Smooth muscle cell (in vitro differentiated cells): ENCODE measurements around the gene BICD1. TPM values are rescaled to one million over a fixed set of nuclear protein-coding genes. Genes with fewer than 3 reads are reported as not detected.
"Not testable (repeated sequence)": the region's sequence is repeated elsewhere in the genome, so short reads cannot be mapped to it uniquely, and the experiment has no call there.

ENCODE experiments used
- DNase-seq: peaks from one replicate; lab custom pipeline; 2025; ENCODE audit not compliant: unreplicated experiment; lab: John Stamatoyannopoulos, UW
- H2AFZ ChIP-seq: fragments of 200-600 bp; sonication (generic); 2 replicates; pipeline ENCODE4 v1.6.0; 2016; ENCODE audit warnings: antibody characterized with exemption, low read depth, mild to moderate bottlenecking
- H3F3A ChIP-seq: fragments of 200-600 bp; sonication (generic); 2 replicates; pipeline ENCODE4 v1.6.0; 2017; ENCODE audit warnings: antibody characterized with exemption, low read depth
- H3K27ac ChIP-seq: fragments of 200-600 bp; sonication (generic); 2 replicates; pipeline ENCODE4 v1.5.1; 2016; ENCODE audit warnings: low read depth, mild to moderate bottlenecking
- H3K27me3 ChIP-seq: fragments of 200-600 bp; sonication (generic); 2 replicates; pipeline ENCODE4 v1.6.1; 2016; ENCODE audit warnings: low read depth, mild to moderate bottlenecking
- H3K36me3 ChIP-seq: fragments of 200-600 bp; sonication (generic); 2 replicates; pipeline ENCODE4 v1.5.1; 2016; ENCODE audit warnings: low read depth
- H3K4me1 ChIP-seq: fragments of 200-600 bp; sonication (generic); 2 replicates; pipeline ENCODE4 v1.5.1; 2016; ENCODE audit warnings: low read depth
- H3K4me2 ChIP-seq: fragments of 200-600 bp; sonication (generic); 2 replicates; pipeline ENCODE4 v1.6.0; 2016; ENCODE audit warnings: mild to moderate bottlenecking
- H3K4me3 ChIP-seq: fragments of 200-600 bp; sonication (generic); 2 replicates; pipeline ENCODE4 v1.5.1; 2016; ENCODE audit warnings: mild to moderate bottlenecking
- H3K79me2 ChIP-seq: fragments of 200-600 bp; sonication (generic); 2 replicates; pipeline ENCODE4 v1.6.0; 2016; ENCODE audit warnings: low read depth, mild to moderate bottlenecking
- H3K9ac ChIP-seq: fragments of 200-600 bp; sonication (generic); 2 replicates; pipeline ENCODE4 v1.6.0; 2016; ENCODE audit warnings: low read depth
- H3K9me3 ChIP-seq: fragments of 200-600 bp; sonication (generic); replicated peaks from 2 replicates; pipeline ENCODE4 v1.5.1; 2016; ENCODE audit warnings: low read depth
- H4K20me1 ChIP-seq: fragments of 200-600 bp; sonication (generic); 2 replicates; pipeline ENCODE4 v1.6.0; 2016; ENCODE audit warnings: low read depth
- WGBS: methylation state at CpG from one replicate; pipeline ENCODE4 v1.1.7; 2016; ENCODE audit warnings: low lambda C conversion rate; 5-methylcytosine and 5-hydroxymethylcytosine counted together
- polyA plus RNA-seq: library from polyadenylated mRNA; unstranded; fragments of >200 nt; fragmentation: Nextera tagmentation; extraction: Ambion mirVana; gene quantifications from 2 replicates; pipeline ENCODE4 v1.2.1, GENCODE V29; 2016
- total RNA-seq: library from RNA; depleted of rRNA; stranded (reverse); fragments of >200 nt; gene quantifications from 2 replicates; pipeline ENCODE4 v1.2.3, GENCODE V29; 2014
- TF ChIP-seq, protein P1 (sequence below): fragments of 200-600 bp; sonication (generic); IDR thresholded peaks from 2 replicates; pipeline ENCODE4 v1.5.1; 2017; ENCODE audit warnings: borderline replicate concordance, mild to moderate bottlenecking, antibody characterized with exemption; ENCODE audit not compliant: insufficient read depth, poor library complexity, severe bottlenecking

The BICD1 gene
- total and polyA plus RNA-seq, 2 experiments from 2014 or later = 6.5 to 11.5 TPM

DNA sequence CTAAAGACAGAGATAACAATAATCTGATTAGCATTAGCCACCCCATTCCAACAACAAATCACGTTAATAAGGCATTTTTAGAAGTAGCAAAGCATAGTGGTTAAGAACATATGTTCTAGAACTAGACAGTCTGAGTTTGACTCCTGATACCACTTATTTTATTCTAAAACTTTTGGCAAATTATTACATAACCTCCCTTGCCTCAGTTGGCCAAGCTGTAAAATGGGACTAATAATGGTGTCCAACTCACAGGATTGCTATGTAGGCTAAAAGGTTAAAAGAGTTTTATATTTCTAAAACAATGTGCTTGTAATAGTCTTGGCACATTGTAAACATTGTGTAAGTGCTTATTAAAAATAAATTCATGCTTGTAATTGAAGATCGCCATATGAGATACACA lies 168.0 kb downstream of the BICD1 start:
- no peak overlapping the region for H2AFZ ChIP-seq
- no peaks in the 10 kb centered on the region for H3K27me3 ChIP-seq
- TF ChIP-seq, protein P1, sequence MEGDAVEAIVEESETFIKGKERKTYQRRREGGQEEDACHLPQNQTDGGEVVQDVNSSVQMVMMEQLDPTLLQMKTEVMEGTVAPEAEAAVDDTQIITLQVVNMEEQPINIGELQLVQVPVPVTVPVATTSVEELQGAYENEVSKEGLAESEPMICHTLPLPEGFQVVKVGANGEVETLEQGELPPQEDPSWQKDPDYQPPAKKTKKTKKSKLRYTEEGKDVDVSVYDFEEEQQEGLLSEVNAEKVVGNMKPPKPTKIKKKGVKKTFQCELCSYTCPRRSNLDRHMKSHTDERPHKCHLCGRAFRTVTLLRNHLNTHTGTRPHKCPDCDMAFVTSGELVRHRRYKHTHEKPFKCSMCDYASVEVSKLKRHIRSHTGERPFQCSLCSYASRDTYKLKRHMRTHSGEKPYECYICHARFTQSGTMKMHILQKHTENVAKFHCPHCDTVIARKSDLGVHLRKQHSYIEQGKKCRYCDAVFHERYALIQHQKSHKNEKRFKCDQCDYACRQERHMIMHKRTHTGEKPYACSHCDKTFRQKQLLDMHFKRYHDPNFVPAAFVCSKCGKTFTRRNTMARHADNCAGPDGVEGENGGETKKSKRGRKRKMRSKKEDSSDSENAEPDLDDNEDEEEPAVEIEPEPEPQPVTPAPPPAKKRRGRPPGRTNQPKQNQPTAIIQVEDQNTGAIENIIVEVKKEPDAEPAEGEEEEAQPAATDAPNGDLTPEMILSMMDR = no peak
- H3K4me3 ChIP-seq = no peak overlapping the region
- no peaks in the 10 kb centered on the region for H3K79me2 ChIP-seq
- WGBS = 93% methylated on average over 2 of the region's 2 CpGs
- H3K9me3 ChIP-seq = no peaks in the 10 kb centered on the region
- H3K4me1 ChIP-seq = peaks cover 18% of the 10 kb centered on the region
- no peak for DNase-seq
- H4K20me1 ChIP-seq = no peaks in the 10 kb centered on the region
- H3F3A ChIP-seq = no peaks in the 10 kb centered on the region
- H3K36me3 ChIP-seq = no peaks in the 10 kb centered on the region
- no peak overlapping the region for H3K9ac ChIP-seq
- no peak overlapping the region for H3K27ac ChIP-seq
- H3K4me2 ChIP-seq = no peak overlapping the region

DNA sequence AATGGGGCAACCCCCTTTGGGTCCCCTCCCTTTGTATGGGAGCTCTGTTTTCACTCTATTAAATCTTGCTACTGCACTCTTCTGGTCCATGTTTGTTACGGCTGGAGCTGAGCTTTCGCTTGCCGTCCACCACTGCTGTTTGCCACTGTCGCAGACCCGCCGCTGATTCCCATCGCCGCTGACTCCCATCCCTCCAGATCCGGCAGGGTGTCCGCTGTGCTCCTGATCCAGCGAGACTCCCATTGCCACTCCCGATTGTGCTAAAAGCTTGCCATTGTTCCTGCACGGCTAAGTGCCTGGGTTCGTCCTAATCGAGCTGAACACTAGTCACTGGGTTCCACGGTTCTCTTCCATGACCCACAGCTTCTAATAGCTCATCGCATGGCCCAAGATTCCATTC lies 168.9 kb downstream of the BICD1 start:
- not testable (repeated sequence) for H4K20me1 ChIP-seq, H3K4me2 ChIP-seq, H3K4me3 ChIP-seq, H2AFZ ChIP-seq, H3K27me3 ChIP-seq, H3K9me3 ChIP-seq, H3K79me2 ChIP-seq, H3K27ac ChIP-seq, H3F3A ChIP-seq, H3K36me3 ChIP-seq, H3K9ac ChIP-seq, DNase-seq
- WGBS = 91% methylated on average over 17 of the region's 17 CpGs
- H3K4me1 ChIP-seq = peaks cover 14% of the 10 kb centered on the region

DNA sequence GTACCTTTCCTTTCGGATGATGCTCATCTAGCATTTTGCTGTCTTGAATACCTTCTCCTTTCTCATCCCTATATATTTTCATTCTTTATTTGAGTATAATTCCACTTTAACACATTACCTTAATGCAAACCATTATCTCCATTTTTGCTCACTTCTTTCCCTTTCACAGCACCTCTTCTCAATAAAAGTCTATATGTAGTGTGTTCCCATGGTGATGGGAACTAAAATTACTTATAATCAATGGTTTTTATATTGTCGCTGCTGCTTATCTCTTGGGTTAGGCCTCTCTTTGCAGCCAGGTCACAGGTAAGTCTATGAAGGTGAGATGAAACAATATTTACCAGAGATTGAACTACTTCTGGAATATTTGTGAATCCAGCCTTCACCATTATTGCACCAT lies 171.1 kb downstream of the BICD1 start:
- no peak for DNase-seq
- Histone ChIP-seq H3K36me3 (no peaks in the 10 kb centered on the region), H3K27me3 (no peaks in the 10 kb centered on the region), H3K4me2 (no peak overlapping the region), H3K27ac (no peak overlapping the region), H4K20me1 (no peaks in the 10 kb centered on the region), H3K4me3 (no peak overlapping the region), H3F3A (no peaks in the 10 kb centered on the region), H3K9ac (no peak overlapping the region), H2AFZ (no peak overlapping the region), H3K79me2 (no peaks in the 10 kb centered on the region), H3K4me1 (peaks cover 8% of the 10 kb centered on the region), H3K9me3 (no peaks in the 10 kb centered on the region)
- TF ChIP-seq, protein P1 = no peak
- WGBS = 99% methylated on average over 2 of the region's 2 CpGs

DNA sequence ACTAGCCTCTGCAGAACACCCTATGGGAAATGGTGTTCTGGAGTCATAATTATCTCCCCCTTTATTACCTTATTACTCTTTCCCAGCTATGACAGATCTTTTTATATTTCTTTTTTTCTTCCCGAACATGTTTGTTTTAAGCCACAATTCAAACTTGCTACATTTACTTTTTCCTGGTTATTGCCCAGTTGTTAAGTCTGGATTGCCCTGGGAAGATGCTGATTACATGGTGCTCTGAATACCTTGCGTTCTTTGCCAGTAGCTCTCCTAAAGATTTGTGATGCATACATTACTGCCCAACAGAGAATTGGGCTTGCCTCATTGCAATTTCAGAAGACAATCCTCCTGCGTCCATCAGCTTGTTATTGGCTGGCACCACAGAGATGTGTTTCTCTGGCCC lies 174.5 kb downstream of the BICD1 start:
- Histone ChIP-seq H3K4me2 (no peak overlapping the region), H3K36me3 (no peaks in the 10 kb centered on the region), H3K9ac (no peak overlapping the region), H4K20me1 (no peaks in the 10 kb centered on the region), H3K27ac (no peak overlapping the region), H3F3A (no peaks in the 10 kb centered on the region), H3K79me2 (peaks cover 2% of the 10 kb centered on the region), H3K9me3 (no peaks in the 10 kb centered on the region), H3K4me1 (peaks cover 18% of the 10 kb centered on the region), H3K4me3 (no peak overlapping the region), H2AFZ (no peak overlapping the region), H3K27me3 (no peaks in the 10 kb centered on the region)
- 96% methylated on average over 3 of the region's 3 CpGs for WGBS
- TF ChIP-seq, protein P1 = no peak
- DNase-seq = no peak
